OCI-LY1 (cell line): ENCODE data around the gene SERPINA3.

ENCODE experiments used
- CTCF ChIP-seq: fragments of 200-600 bp; sonication (generic), shearing (Covaris generic); IDR thresholded peaks from 2 replicates; pipeline ENCODE4 v1.5.1; 2017; ENCODE audit warnings: mild to moderate bottlenecking, antibody characterized with exemption, low read length, moderate library complexity, mixed read lengths
- EZH2 ChIP-seq: fragments of 200-600 bp; sonication (generic), shearing (Covaris generic); IDR thresholded peaks from 2 replicates; pipeline ENCODE4 v1.8.0; 2017; ENCODE audit warnings: borderline replicate concordance, mixed run types, mild to moderate bottlenecking, antibody characterized with exemption, low read length, moderate library complexity, mixed read lengths

GRCh38 chr14:94633121-94633520, 20.9 kb downstream of the SERPINA3 start:
- no peak for TF ChIP-seq CTCF
- no peak for TF ChIP-seq EZH2
